Brain microvascular endothelial cell (primary cell): ENCODE data around the gene ATP13A2.

Source experiments
- DNase-seq: peaks from one replicate; pipeline ENCODE4 v3.0.0-alpha.2; 2020
- H3K27ac ChIP-seq: fragments of 250-450 bp; sonication (Bioruptor Pico); 2 replicates; pipeline ENCODE4 v1.5.1; 2020; ENCODE audit warnings: mild to moderate bottlenecking, moderate library complexity
- H3K27me3 ChIP-seq: fragments of 250-450 bp; sonication (Bioruptor Pico); replicated peaks from 2 replicates; pipeline ENCODE4 v1.5.1; 2020; ENCODE audit warnings: mild to moderate bottlenecking
- H3K36me3 ChIP-seq: fragments of 250-450 bp; sonication (Bioruptor Pico); replicated peaks from 2 replicates; pipeline ENCODE4 v1.5.1; 2020; ENCODE audit warnings: mild to moderate bottlenecking
- H3K4me3 ChIP-seq: 2 replicates; pipeline ENCODE4 v1.5.1; 2011; ENCODE audit warnings: low read depth, mild to moderate bottlenecking, control low read depth, low read length, moderate library complexity
- CTCF ChIP-seq: IDR thresholded peaks from 2 replicates; pipeline ENCODE4 v1.5.1; 2011; ENCODE audit warnings: low read depth, mild to moderate bottlenecking, moderate library complexity, low read length, control low read depth, inconsistent platforms; ENCODE audit errors: missing control alignments
- in situ Hi-C: cut with HindIII; loops from 2 replicates; pipeline ENCODE4 v1.10.0; 2017; ENCODE audit warnings: low sequenced_read_pairs, low pct_ligation_motif_present

The ATP13A2 gene

GRCh38 chr1:17018849-17019248 lies 7.1 kb upstream of the ATP13A2 start:
- H3K27ac ChIP-seq = no peak overlapping the region
- no peak for DNase-seq
- in situ Hi-C loops = no loop called here

GRCh38 chr1:17017435-17017834 lies 5.7 kb upstream of the ATP13A2 start:
- no peaks in the 10 kb centered on the region for H3K27me3 ChIP-seq
- no peak overlapping the region for H3K27ac ChIP-seq
- peaks cover 44% of the 10 kb centered on the region for H3K36me3 ChIP-seq
- in situ Hi-C loops = no loop called here
- DNase-seq = no peak
- TF ChIP-seq CTCF = no peak
- no peak overlapping the region for H3K4me3 ChIP-seq

More at GRCh38 chr1:17018849-17019248, 7.1 kb upstream of the ATP13A2 start:
- Histone ChIP-seq H3K4me3 (no peak overlapping the region), H3K27me3 (no peaks in the 10 kb centered on the region), H3K36me3 (peaks cover 58% of the 10 kb centered on the region)
- TF ChIP-seq CTCF = no peak

GRCh38 chr1:17016317-17016661 lies 4.6 kb upstream of the ATP13A2 start:
- Histone ChIP-seq H3K27ac (no peak overlapping the region), H3K27me3 (no peaks in the 10 kb centered on the region), H3K4me3 (no peak overlapping the region), H3K36me3 (peaks cover 32% of the 10 kb centered on the region)
- in situ Hi-C loops = no loop called here
- no peak for TF ChIP-seq CTCF
- DNase-seq = peak; percentile 53

- in situ Hi-C loops = no loop called here
- TF ChIP-seq CTCF = no peak
- no peak overlapping the region for H3K27ac ChIP-seq
- peaks cover 19% of the 10 kb centered on the region for H3K36me3 ChIP-seq
- DNase-seq = no peak
- H3K4me3 ChIP-seq = no peak overlapping the region
- no peaks in the 10 kb centered on the region for H3K27me3 ChIP-seq
Observed at GRCh38 chr1:17014671-17015567, 3.2 kb upstream of the ATP13A2 start.

- H3K4me3 ChIP-seq = no peak overlapping the region
- H3K27me3 ChIP-seq = no peaks in the 10 kb centered on the region
- no peak for DNase-seq
- H3K27ac ChIP-seq = no peak overlapping the region
- TF ChIP-seq CTCF = no peak
- in situ Hi-C loops = no loop called here
- H3K36me3 ChIP-seq = peaks cover 8% of the 10 kb centered on the region
Observed at GRCh38 chr1:17013491-17014320, 2.0 kb upstream of the ATP13A2 start.
